H1 (cell line): ENCODE results near the gene RASEF. TPM values are rescaled to one million over a fixed set of nuclear protein-coding genes. Genes with fewer than 3 reads are reported as not detected.

Experiments used
- CTCF ChIA-PET: fragments of 300-600 bp; sonication (Branson Sonifier 250); formaldehyde crosslinking; loops from one replicate; lab custom pipeline; 2021; ENCODE audit not compliant: partially characterized antibody; lab: Charles Lee
- POLR2A ChIA-PET: fragments of 300-600 bp; sonication (Branson Sonifier 250); formaldehyde crosslinking; loops from one replicate; lab custom pipeline; 2021; ENCODE audit warnings: inconsistent platforms; ENCODE audit not compliant: partially characterized antibody; lab: Charles Lee
- DNase-seq, 2 experiments: peaks; one replicate each; pipeline versions ENCODE4 v3.0.0 to v3.0.0-alpha.2; 2010 to 2022; ENCODE audit warnings: low spot score in 2 of 2, low read depth in 1 of 2, mixed read lengths in 1 of 2
- FAIRE-seq: peaks from 2 replicates; lab custom pipeline; 2011; peaks lifted over from hg19 to GRCh38; lab: Jason Lieb, UNC
- H2AFZ ChIP-seq: 2 replicates; pipeline ENCODE4 v1.8.1; 2012; ENCODE audit warnings: low read length, inconsistent platforms
- H2AK5ac ChIP-seq: 2 replicates; pipeline ENCODE4 v1.6.1; 2013; ENCODE audit warnings: low read depth, low read length
- H2BK120ac ChIP-seq: replicated peaks from 2 replicates; pipeline ENCODE3; 2013; ENCODE audit warnings: low read depth, low read length, inconsistent platforms
- H2BK12ac ChIP-seq: 2 replicates; pipeline ENCODE4 v1.6.1; 2013; ENCODE audit warnings: low read depth, low read length
- H2BK15ac ChIP-seq: 2 replicates; pipeline ENCODE4 v1.6.1; 2013; ENCODE audit warnings: low read length
- H2BK20ac ChIP-seq: 2 replicates; pipeline ENCODE4 v1.6.1; 2013; ENCODE audit warnings: low read length
- H2BK5ac ChIP-seq: 2 replicates; pipeline ENCODE4 v1.6.1; 2013; ENCODE audit warnings: low read depth, low read length
- H3K14ac ChIP-seq: 2 replicates; pipeline ENCODE4 v1.6.1; 2013; ENCODE audit warnings: inconsistent platforms; ENCODE audit not compliant: insufficient read length
- H3K18ac ChIP-seq: 2 replicates; pipeline ENCODE4 v1.6.1; 2013; ENCODE audit warnings: low read length; ENCODE audit errors: extremely low read depth
- H3K23ac ChIP-seq: 2 replicates; pipeline ENCODE4 v1.6.1; 2013; ENCODE audit warnings: inconsistent platforms; ENCODE audit not compliant: insufficient read length
- H3K23me2 ChIP-seq: 2 replicates; pipeline ENCODE4 v1.6.1; 2013; ENCODE audit warnings: low read depth, low read length
- H3K27ac ChIP-seq: 2 replicates; pipeline ENCODE4 v1.6.1; 2011; ENCODE audit warnings: low read depth, low read length, inconsistent platforms
- H3K27me3 ChIP-seq, 4 experiments: replicated peaks in 1 of 4; 1 replicate in 1 of 4; 2 replicates in 3 of 4; pipeline versions ENCODE4 v1.6.1 to v1.8.1; 2011 to 2013; ENCODE audit warnings: low read length in 3 of 4, mild to moderate bottlenecking in 3 of 4, inconsistent platforms in 2 of 4, mixed read lengths in 2 of 4, moderate library complexity in 1 of 4; ENCODE audit not compliant: control insufficient read depth in 3 of 4, insufficient read depth in 3 of 4; ENCODE audit errors: extremely low read depth in 1 of 4
- H3K36me3 ChIP-seq, 4 experiments: 2 replicates each; pipeline versions ENCODE4 v1.6.1 to v1.8.1; 2011 to 2013; ENCODE audit warnings: mild to moderate bottlenecking in 4 of 4, low read length in 3 of 4, moderate library complexity in 2 of 4, control low read depth in 1 of 4, inconsistent platforms in 1 of 4; ENCODE audit not compliant: insufficient read depth in 4 of 4, control insufficient read depth in 2 of 4
- H3K4ac ChIP-seq: replicated peaks from 2 replicates; pipeline ENCODE3; 2013; ENCODE audit warnings: low read length, low read depth, mixed read lengths, inconsistent platforms; ENCODE audit not compliant: insufficient read length
- H3K4me1 ChIP-seq, 4 experiments: replicated peaks in 1 of 4; 1 replicate in 1 of 4; 2 replicates in 3 of 4; pipeline versions ENCODE4 v1.6.1 to v1.8.1; 2011 to 2013; ENCODE audit warnings: low read length in 3 of 4, inconsistent platforms in 2 of 4, mixed read lengths in 1 of 4; ENCODE audit not compliant: insufficient read depth in 4 of 4, control insufficient read depth in 3 of 4
- H3K4me2 ChIP-seq, 2 experiments: 2 replicates each; pipeline versions ENCODE4 v1.6.1 to v1.8.1; 2011 to 2013; ENCODE audit warnings: low read depth in 2 of 2, low read length in 2 of 2, control low read depth in 1 of 2, inconsistent platforms in 1 of 2, mild to moderate bottlenecking in 1 of 2; ENCODE audit not compliant: insufficient read depth in 1 of 2
- H3K4me3 ChIP-seq, 4 experiments: fragments of 200-600, 300-600 bp in 1 of 4; sonication (generic), shearing (Covaris generic), sonication (Bioruptor Twin) in 1 of 4; 2 replicates each; pipeline versions ENCODE4 v1.5.1 to v1.8.1; 2011 to 2016; ENCODE audit warnings: low read length in 4 of 4, low read depth in 3 of 4, control low read depth in 2 of 4, inconsistent platforms in 2 of 4, mild to moderate bottlenecking in 2 of 4, mixed read lengths in 1 of 4, moderate library complexity in 1 of 4; ENCODE audit not compliant: insufficient read depth in 2 of 4; ENCODE audit errors: extremely low read depth in 1 of 4
- H3K56ac ChIP-seq: replicated peaks from 2 replicates; pipeline ENCODE3; 2013; ENCODE audit warnings: low read depth, mild to moderate bottlenecking, mixed read lengths, low read length, inconsistent platforms; ENCODE audit not compliant: insufficient read length
- H3K79me1 ChIP-seq: 2 replicates; pipeline ENCODE4 v1.6.1; 2013; ENCODE audit warnings: low read depth, low read length, control low read depth
- H3K79me2 ChIP-seq, 2 experiments: 2 replicates each; pipeline versions ENCODE4 v1.6.1 to v1.8.1; 2012 to 2013; ENCODE audit warnings: low read length in 2 of 2, mild to moderate bottlenecking in 2 of 2, inconsistent platforms in 1 of 2; ENCODE audit not compliant: insufficient read depth in 2 of 2, control insufficient read depth in 1 of 2
- H3K9ac ChIP-seq, 4 experiments: replicated peaks in 1 of 4; 1 replicate in 1 of 4; 2 replicates in 3 of 4; pipeline versions ENCODE4 v1.6.1 to v1.8.1; 2011 to 2013; ENCODE audit warnings: low read depth in 3 of 4, low read length in 3 of 4, control low read depth in 2 of 4, mild to moderate bottlenecking in 2 of 4, moderate library complexity in 2 of 4, inconsistent platforms in 1 of 4; ENCODE audit errors: extremely low read depth in 1 of 4
- H3K9me3 ChIP-seq, 2 experiments: 2 replicates each; pipeline versions ENCODE4 v1.6.1 to v1.8.1; 2012 to 2013; ENCODE audit warnings: mild to moderate bottlenecking in 2 of 2, moderate library complexity in 2 of 2, control low read depth in 1 of 2, inconsistent platforms in 1 of 2, low read depth in 1 of 2, low read length in 1 of 2, mixed read lengths in 1 of 2; ENCODE audit not compliant: insufficient read depth in 2 of 2
- H4K20me1 ChIP-seq, 2 experiments: replicated peaks in 1 of 2; 2 replicates each; pipeline versions ENCODE3 to v1.8.1; 2011 to 2013; ENCODE audit warnings: inconsistent platforms in 2 of 2, low read length in 2 of 2, mild to moderate bottlenecking in 1 of 2; ENCODE audit not compliant: insufficient read depth in 2 of 2, control insufficient read depth in 1 of 2
- H4K5ac ChIP-seq: 2 replicates; pipeline ENCODE4 v1.6.1; 2013; ENCODE audit warnings: low read length, low read depth, mixed read lengths, inconsistent platforms; ENCODE audit not compliant: insufficient read length
- H4K8ac ChIP-seq: 2 replicates; pipeline ENCODE4 v1.8.0; 2013; ENCODE audit warnings: mild to moderate bottlenecking, moderate library complexity, low read length, inconsistent platforms; ENCODE audit not compliant: insufficient read depth; ENCODE audit errors: extremely low read depth
- H4K91ac ChIP-seq: replicated peaks from 2 replicates; pipeline ENCODE3; 2013; ENCODE audit warnings: low read length, mixed read lengths, inconsistent platforms; ENCODE audit not compliant: insufficient read length
- EZH2 ChIP-seq: fragments of 200-600 bp; sonication (generic); IDR thresholded peaks from 2 replicates; pipeline ENCODE4 v1.7.1; 2012; ENCODE audit warnings: low read depth, mild to moderate bottlenecking, moderate library complexity, low read length, inconsistent platforms; ENCODE audit not compliant: severe bottlenecking
- GABPA ChIP-seq: IDR thresholded peaks from 2 replicates; pipeline ENCODE4 v1.6.1; 2011; ENCODE audit warnings: mild to moderate bottlenecking, low read length, moderate library complexity, borderline replicate concordance; ENCODE audit not compliant: insufficient read depth
- HDAC2 ChIP-seq, 2 experiments: fragments of 300-600 bp in 1 of 2; sonication (generic) in 1 of 2; IDR thresholded peaks; 2 replicates each; pipeline ENCODE4 v1.6.1; 2011 to 2012; ENCODE audit warnings: low read depth in 2 of 2, low read length in 2 of 2, mild to moderate bottlenecking in 2 of 2, moderate library complexity in 2 of 2, borderline replicate concordance in 1 of 2, inconsistent platforms in 1 of 2
- JUND ChIP-seq: IDR thresholded peaks from 2 replicates; pipeline ENCODE4 v1.6.1; 2011; ENCODE audit warnings: mild to moderate bottlenecking, improper control_type of control experiment, low read length
- KDM1A ChIP-seq: fragments of 200-600, 300-600 bp; sonication (generic); IDR thresholded peaks from 2 replicates; pipeline ENCODE4 v1.7.1; 2016; ENCODE audit warnings: mild to moderate bottlenecking, low read length, borderline replicate concordance
- KDM5A ChIP-seq: fragments of 200-600 bp; IDR thresholded peaks from 2 replicates; pipeline ENCODE4 v1.7.1; 2012; ENCODE audit warnings: mild to moderate bottlenecking, low read length, inconsistent platforms, mixed read lengths
- RBBP5 ChIP-seq: IDR thresholded peaks from 2 replicates; pipeline ENCODE4 v1.7.1; 2012; ENCODE audit warnings: low read depth, mild to moderate bottlenecking, inconsistent platforms, low read length, moderate library complexity, borderline replicate concordance
- TCF12 ChIP-seq: IDR thresholded peaks from 2 replicates; pipeline ENCODE4 v1.6.1; 2011; ENCODE audit warnings: low read depth, mild to moderate bottlenecking, low read length
- WGBS, 2 experiments: shearing (Covaris generic) in 1 of 2; methylation state at CpG; one replicate each; pipeline versions ENCODE4 v1.1.6 to v1.1.7; 2013 to 2015; ENCODE audit warnings: low lambda C conversion rate in 2 of 2, mixed read lengths in 2 of 2, inconsistent platforms in 1 of 2, low coverage in 1 of 2, missing lambda C conversion rate in 1 of 2; ENCODE audit not compliant: insufficient replicate concordance in 2 of 2, insufficient coverage in 1 of 2, insufficient read length in 1 of 2; ENCODE audit errors: extremely low coverage in 1 of 2, missing lambda C conversion rate in 1 of 2; 5-methylcytosine and 5-hydroxymethylcytosine counted together
- polyA plus RNA-seq, 7 experiments: library from polyadenylated mRNA; depleted of rRNA in 3 of 7; stranded (reverse) in 5 of 7; unstranded in 2 of 7; fragments of >200 nt in 5 of 7; fragments of 200-250 nt in 2 of 7; gene quantifications; 1 replicate in 5 of 7; 2 replicates in 1 of 7; 4 replicates in 1 of 7; pipeline versions ENCODE4 v1.2.1 to v1.2.3, GENCODE V29; 2011 to 2013; ENCODE audit warnings: missing spikeins in 2 of 7, mixed read lengths in 2 of 7
- total RNA-seq: library from RNA; stranded (reverse); fragmentation: NEBNext Ultra II Directional; extraction: Animal tissue kit (Norgen Biotek cat#: 25700); gene quantifications from 2 replicates; pipeline ENCODE4 v1.2.1, GENCODE V29; 2021
- TF ChIP-seq, protein P1 (sequence below): IDR thresholded peaks from 2 replicates; pipeline ENCODE4 v1.6.1; 2011; ENCODE audit warnings: low read length, improper control_type of control experiment
- TF ChIP-seq, protein P2 (sequence below): IDR thresholded peaks from 2 replicates; pipeline ENCODE4 v1.6.1; 2011; ENCODE audit warnings: low read depth, mild to moderate bottlenecking, low read length; ENCODE audit not compliant: insufficient read depth

RASEF gene
- total and polyA plus RNA-seq, 2 of the 8 experiments (the other 6 are each of a cell fraction or from before 2014, with no cell fraction given), result 1.1 to 4.6 TPM

DNA sequence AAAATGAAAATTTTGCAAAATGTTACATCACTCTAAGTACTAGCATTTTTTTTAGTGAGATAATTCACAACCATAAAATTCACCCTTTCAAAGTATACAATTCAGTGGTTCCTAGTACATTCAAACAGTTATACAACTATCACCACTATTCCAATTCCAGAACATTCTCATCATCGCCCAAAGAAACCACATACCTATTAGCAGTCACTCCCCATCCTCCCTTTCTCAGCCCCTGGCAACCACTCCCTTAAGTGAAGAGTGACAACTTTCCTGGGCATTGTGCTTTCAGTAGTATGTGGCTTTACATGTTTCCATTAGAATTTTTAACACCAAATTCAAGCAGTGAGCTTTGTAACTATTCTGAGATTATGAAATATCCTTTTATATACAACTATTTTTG is 81.4 kb downstream of the RASEF start:
- TF ChIP-seq, protein P1, sequence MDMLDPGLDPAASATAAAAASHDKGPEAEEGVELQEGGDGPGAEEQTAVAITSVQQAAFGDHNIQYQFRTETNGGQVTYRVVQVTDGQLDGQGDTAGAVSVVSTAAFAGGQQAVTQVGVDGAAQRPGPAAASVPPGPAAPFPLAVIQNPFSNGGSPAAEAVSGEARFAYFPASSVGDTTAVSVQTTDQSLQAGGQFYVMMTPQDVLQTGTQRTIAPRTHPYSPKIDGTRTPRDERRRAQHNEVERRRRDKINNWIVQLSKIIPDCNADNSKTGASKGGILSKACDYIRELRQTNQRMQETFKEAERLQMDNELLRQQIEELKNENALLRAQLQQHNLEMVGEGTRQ, result no peak
- TF ChIP-seq GABPA, result no peak
- TF ChIP-seq RBBP5, result no peak
- TF ChIP-seq KDM1A, result no peak
- TF ChIP-seq, protein P2, sequence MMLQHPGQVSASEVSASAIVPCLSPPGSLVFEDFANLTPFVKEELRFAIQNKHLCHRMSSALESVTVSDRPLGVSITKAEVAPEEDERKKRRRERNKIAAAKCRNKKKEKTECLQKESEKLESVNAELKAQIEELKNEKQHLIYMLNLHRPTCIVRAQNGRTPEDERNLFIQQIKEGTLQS, result no peak
- no peak for TF ChIP-seq EZH2
- no peak for TF ChIP-seq HDAC2 (IDR thresholded peaks at IDR 0.05; ENCODE audit: borderline replicate concordance in 1 of 2, low read depth in 2 of 2, low read length in 2 of 2)
- TF ChIP-seq JUND, result no peak
- no peak for TF ChIP-seq TCF12
- TF ChIP-seq KDM5A, result no peak
- WGBS, 2 experiments, result 100% methylated on average over 1 of the region's 1 CpG; no CpG with 5 or more reads in 1 of the 2 experiments
- no peak overlapping the region for H3K23ac ChIP-seq
- H3K56ac ChIP-seq, result no peak overlapping the region
- CTCF ChIA-PET, result interaction anchor here (1.0 kb wide), 1 partner anchor 20 kb away, joined by 4 read pairs; no protein-coding TSS in a partner anchor
- H3K9ac ChIP-seq, result no peak overlapping the region
- no peaks in the 10 kb centered on the region for H3K36me3 ChIP-seq
- H3K18ac ChIP-seq, result no peak overlapping the region
- no peaks in the 10 kb centered on the region for H3K79me2 ChIP-seq
- H3K27me3 ChIP-seq, result no peaks in the 10 kb centered on the region
- no peak overlapping the region for H2BK15ac ChIP-seq
- H3K23me2 ChIP-seq, result no peaks in the 10 kb centered on the region
- H2BK120ac ChIP-seq, result no peak overlapping the region
- POLR2A ChIA-PET, result no interaction called here
- H3K4me2 ChIP-seq, result no peak overlapping the region
- peaks cover 0 to 5% of the 10 kb centered on the region in 2 experiments; a peak in 1 of 4 replicates for H3K9me3 ChIP-seq
- H2BK20ac ChIP-seq, result no peak overlapping the region
- no peak overlapping the region for H4K91ac ChIP-seq
- no peak overlapping the region for H3K27ac ChIP-seq
- H3K4me3 ChIP-seq, result no peak overlapping the region
- no peaks in the 10 kb centered on the region for H4K20me1 ChIP-seq
- no peak overlapping the region for H3K14ac ChIP-seq
- no peak for FAIRE-seq
- no peak overlapping the region for H4K5ac ChIP-seq
- no peaks in the 10 kb centered on the region for H3K79me1 ChIP-seq
- no peak overlapping the region for H3K4ac ChIP-seq
- no peak overlapping the region for H2BK12ac ChIP-seq
- no peak for DNase-seq
- H3K4me1 ChIP-seq, result no peaks in the 10 kb centered on the region
- no peak overlapping the region for H2BK5ac ChIP-seq
- no peak overlapping the region for H2AK5ac ChIP-seq
- no peak overlapping the region for H4K8ac ChIP-seq
- H2AFZ ChIP-seq, result no peak overlapping the region
